H1 (cell line): ENCODE results near the gene SNX25. TPM values are rescaled to one million over a fixed set of nuclear protein-coding genes. Genes with fewer than 3 reads are reported as not detected.

Experiments used
- CTCF ChIA-PET: fragments of 300-600 bp; sonication (Branson Sonifier 250); formaldehyde crosslinking; loops from one replicate; lab custom pipeline; 2021; ENCODE audit not compliant: partially characterized antibody; lab: Charles Lee
- POLR2A ChIA-PET: fragments of 300-600 bp; sonication (Branson Sonifier 250); formaldehyde crosslinking; loops from one replicate; lab custom pipeline; 2021; ENCODE audit warnings: inconsistent platforms; ENCODE audit not compliant: partially characterized antibody; lab: Charles Lee
- DNase-seq, 2 experiments: peaks; one replicate each; pipeline versions ENCODE4 v3.0.0 to v3.0.0-alpha.2; 2010 to 2022; ENCODE audit warnings: low spot score in 2 of 2, low read depth in 1 of 2, mixed read lengths in 1 of 2
- FAIRE-seq: peaks from 2 replicates; lab custom pipeline; 2011; peaks lifted over from hg19 to GRCh38; lab: Jason Lieb, UNC
- H2AFZ ChIP-seq: 2 replicates; pipeline ENCODE4 v1.8.1; 2012; ENCODE audit warnings: low read length, inconsistent platforms
- H2AK5ac ChIP-seq: 2 replicates; pipeline ENCODE4 v1.6.1; 2013; ENCODE audit warnings: low read depth, low read length
- H2BK120ac ChIP-seq: replicated peaks from 2 replicates; pipeline ENCODE3; 2013; ENCODE audit warnings: low read depth, low read length, inconsistent platforms
- H2BK12ac ChIP-seq: 2 replicates; pipeline ENCODE4 v1.6.1; 2013; ENCODE audit warnings: low read depth, low read length
- H2BK15ac ChIP-seq: 2 replicates; pipeline ENCODE4 v1.6.1; 2013; ENCODE audit warnings: low read length
- H2BK20ac ChIP-seq: 2 replicates; pipeline ENCODE4 v1.6.1; 2013; ENCODE audit warnings: low read length
- H2BK5ac ChIP-seq: 2 replicates; pipeline ENCODE4 v1.6.1; 2013; ENCODE audit warnings: low read depth, low read length
- H3K14ac ChIP-seq: 2 replicates; pipeline ENCODE4 v1.6.1; 2013; ENCODE audit warnings: inconsistent platforms; ENCODE audit not compliant: insufficient read length
- H3K18ac ChIP-seq: 2 replicates; pipeline ENCODE4 v1.6.1; 2013; ENCODE audit warnings: low read length; ENCODE audit errors: extremely low read depth
- H3K23ac ChIP-seq: 2 replicates; pipeline ENCODE4 v1.6.1; 2013; ENCODE audit warnings: inconsistent platforms; ENCODE audit not compliant: insufficient read length
- H3K23me2 ChIP-seq: 2 replicates; pipeline ENCODE4 v1.6.1; 2013; ENCODE audit warnings: low read depth, low read length
- H3K27ac ChIP-seq: 2 replicates; pipeline ENCODE4 v1.6.1; 2011; ENCODE audit warnings: low read depth, low read length, inconsistent platforms
- H3K27me3 ChIP-seq, 4 experiments: replicated peaks in 1 of 4; 1 replicate in 1 of 4; 2 replicates in 3 of 4; pipeline versions ENCODE4 v1.6.1 to v1.8.1; 2011 to 2013; ENCODE audit warnings: low read length in 3 of 4, mild to moderate bottlenecking in 3 of 4, inconsistent platforms in 2 of 4, mixed read lengths in 2 of 4, moderate library complexity in 1 of 4; ENCODE audit not compliant: control insufficient read depth in 3 of 4, insufficient read depth in 3 of 4; ENCODE audit errors: extremely low read depth in 1 of 4
- H3K36me3 ChIP-seq, 4 experiments: 2 replicates each; pipeline versions ENCODE4 v1.6.1 to v1.8.1; 2011 to 2013; ENCODE audit warnings: mild to moderate bottlenecking in 4 of 4, low read length in 3 of 4, moderate library complexity in 2 of 4, control low read depth in 1 of 4, inconsistent platforms in 1 of 4; ENCODE audit not compliant: insufficient read depth in 4 of 4, control insufficient read depth in 2 of 4
- H3K4ac ChIP-seq: replicated peaks from 2 replicates; pipeline ENCODE3; 2013; ENCODE audit warnings: low read length, low read depth, mixed read lengths, inconsistent platforms; ENCODE audit not compliant: insufficient read length
- H3K4me1 ChIP-seq, 4 experiments: replicated peaks in 1 of 4; 1 replicate in 1 of 4; 2 replicates in 3 of 4; pipeline versions ENCODE4 v1.6.1 to v1.8.1; 2011 to 2013; ENCODE audit warnings: low read length in 3 of 4, inconsistent platforms in 2 of 4, mixed read lengths in 1 of 4; ENCODE audit not compliant: insufficient read depth in 4 of 4, control insufficient read depth in 3 of 4
- H3K4me2 ChIP-seq, 2 experiments: 2 replicates each; pipeline versions ENCODE4 v1.6.1 to v1.8.1; 2011 to 2013; ENCODE audit warnings: low read depth in 2 of 2, low read length in 2 of 2, control low read depth in 1 of 2, inconsistent platforms in 1 of 2, mild to moderate bottlenecking in 1 of 2; ENCODE audit not compliant: insufficient read depth in 1 of 2
- H3K4me3 ChIP-seq, 4 experiments: fragments of 200-600, 300-600 bp in 1 of 4; sonication (generic), shearing (Covaris generic), sonication (Bioruptor Twin) in 1 of 4; 2 replicates each; pipeline versions ENCODE4 v1.5.1 to v1.8.1; 2011 to 2016; ENCODE audit warnings: low read length in 4 of 4, low read depth in 3 of 4, control low read depth in 2 of 4, inconsistent platforms in 2 of 4, mild to moderate bottlenecking in 2 of 4, mixed read lengths in 1 of 4, moderate library complexity in 1 of 4; ENCODE audit not compliant: insufficient read depth in 2 of 4; ENCODE audit errors: extremely low read depth in 1 of 4
- H3K56ac ChIP-seq: replicated peaks from 2 replicates; pipeline ENCODE3; 2013; ENCODE audit warnings: low read depth, mild to moderate bottlenecking, mixed read lengths, low read length, inconsistent platforms; ENCODE audit not compliant: insufficient read length
- H3K79me1 ChIP-seq: 2 replicates; pipeline ENCODE4 v1.6.1; 2013; ENCODE audit warnings: low read depth, low read length, control low read depth
- H3K79me2 ChIP-seq, 2 experiments: 2 replicates each; pipeline versions ENCODE4 v1.6.1 to v1.8.1; 2012 to 2013; ENCODE audit warnings: low read length in 2 of 2, mild to moderate bottlenecking in 2 of 2, inconsistent platforms in 1 of 2; ENCODE audit not compliant: insufficient read depth in 2 of 2, control insufficient read depth in 1 of 2
- H3K9ac ChIP-seq, 4 experiments: replicated peaks in 1 of 4; 1 replicate in 1 of 4; 2 replicates in 3 of 4; pipeline versions ENCODE4 v1.6.1 to v1.8.1; 2011 to 2013; ENCODE audit warnings: low read depth in 3 of 4, low read length in 3 of 4, control low read depth in 2 of 4, mild to moderate bottlenecking in 2 of 4, moderate library complexity in 2 of 4, inconsistent platforms in 1 of 4; ENCODE audit errors: extremely low read depth in 1 of 4
- H3K9me3 ChIP-seq, 2 experiments: 2 replicates each; pipeline versions ENCODE4 v1.6.1 to v1.8.1; 2012 to 2013; ENCODE audit warnings: mild to moderate bottlenecking in 2 of 2, moderate library complexity in 2 of 2, control low read depth in 1 of 2, inconsistent platforms in 1 of 2, low read depth in 1 of 2, low read length in 1 of 2, mixed read lengths in 1 of 2; ENCODE audit not compliant: insufficient read depth in 2 of 2
- H4K20me1 ChIP-seq, 2 experiments: replicated peaks in 1 of 2; 2 replicates each; pipeline versions ENCODE3 to v1.8.1; 2011 to 2013; ENCODE audit warnings: inconsistent platforms in 2 of 2, low read length in 2 of 2, mild to moderate bottlenecking in 1 of 2; ENCODE audit not compliant: insufficient read depth in 2 of 2, control insufficient read depth in 1 of 2
- H4K5ac ChIP-seq: 2 replicates; pipeline ENCODE4 v1.6.1; 2013; ENCODE audit warnings: low read length, low read depth, mixed read lengths, inconsistent platforms; ENCODE audit not compliant: insufficient read length
- H4K8ac ChIP-seq: 2 replicates; pipeline ENCODE4 v1.8.0; 2013; ENCODE audit warnings: mild to moderate bottlenecking, moderate library complexity, low read length, inconsistent platforms; ENCODE audit not compliant: insufficient read depth; ENCODE audit errors: extremely low read depth
- H4K91ac ChIP-seq: replicated peaks from 2 replicates; pipeline ENCODE3; 2013; ENCODE audit warnings: low read length, mixed read lengths, inconsistent platforms; ENCODE audit not compliant: insufficient read length
- RNF2 ChIP-seq: fragments of 200-900, 300-1000 bp; sonication (generic); IDR thresholded peaks from 2 replicates; pipeline ENCODE4 v1.7.1; 2016; ENCODE audit warnings: borderline replicate concordance, low read depth, mild to moderate bottlenecking, antibody characterized with exemption, low read length; ENCODE audit not compliant: poor library complexity, severe bottlenecking; ENCODE audit errors: missing control alignments
- WGBS, 2 experiments: shearing (Covaris generic) in 1 of 2; methylation state at CpG; one replicate each; pipeline versions ENCODE4 v1.1.6 to v1.1.7; 2013 to 2015; ENCODE audit warnings: low lambda C conversion rate in 2 of 2, mixed read lengths in 2 of 2, inconsistent platforms in 1 of 2, low coverage in 1 of 2, missing lambda C conversion rate in 1 of 2; ENCODE audit not compliant: insufficient replicate concordance in 2 of 2, insufficient coverage in 1 of 2, insufficient read length in 1 of 2; ENCODE audit errors: extremely low coverage in 1 of 2, missing lambda C conversion rate in 1 of 2; 5-methylcytosine and 5-hydroxymethylcytosine counted together
- polyA plus RNA-seq, 7 experiments: library from polyadenylated mRNA; depleted of rRNA in 3 of 7; stranded (reverse) in 5 of 7; unstranded in 2 of 7; fragments of >200 nt in 5 of 7; fragments of 200-250 nt in 2 of 7; gene quantifications; 1 replicate in 5 of 7; 2 replicates in 1 of 7; 4 replicates in 1 of 7; pipeline versions ENCODE4 v1.2.1 to v1.2.3, GENCODE V29; 2011 to 2013; ENCODE audit warnings: missing spikeins in 2 of 7, mixed read lengths in 2 of 7
- total RNA-seq: library from RNA; stranded (reverse); fragmentation: NEBNext Ultra II Directional; extraction: Animal tissue kit (Norgen Biotek cat#: 25700); gene quantifications from 2 replicates; pipeline ENCODE4 v1.2.1, GENCODE V29; 2021

Gene SNX25
- total and polyA plus RNA-seq, 2 of the 8 experiments (the other 6 are each of a cell fraction or from before 2014, with no cell fraction given) = 5.4 to 19.9 TPM

GRCh38 chr4:185390941-185391340 lies 181.5 kb downstream of the SNX25 start:
- Histone ChIP-seq H4K5ac (no peak overlapping the region), H3K27ac (no peak overlapping the region), H2AFZ (no peak overlapping the region), H2BK120ac (no peak overlapping the region), H2BK15ac (no peak overlapping the region), H4K20me1 (no peaks in the 10 kb centered on the region), H3K9me3 (no peaks in the 10 kb centered on the region), H3K18ac (no peak overlapping the region), H3K4me2 (no peak overlapping the region), H3K9ac (no peak overlapping the region), H3K23ac (no peak overlapping the region), H3K4me1 (peaks cover 0 to 1% (median 0%) of the 10 kb centered on the region in 4 experiments; a peak in 1 of 7 replicates), H3K4ac (no peak overlapping the region), H4K8ac (no peak overlapping the region), H3K14ac (no peak overlapping the region), H3K27me3 (no peaks in the 10 kb centered on the region), H4K91ac (no peak overlapping the region), H3K23me2 (peaks cover 3% of the 10 kb centered on the region; the same call in 1 of the 2 replicates), H2BK20ac (no peak overlapping the region), H3K4me3 (no peak overlapping the region), H2BK5ac (no peak overlapping the region), H2AK5ac (no peak overlapping the region), H2BK12ac (no peak overlapping the region), H3K79me1 (no peaks in the 10 kb centered on the region), H3K79me2 (no peaks in the 10 kb centered on the region), H3K36me3 (no peaks in the 10 kb centered on the region), H3K56ac (no peak overlapping the region)
- no peak for TF ChIP-seq RNF2
- POLR2A ChIA-PET = interaction anchor here (1.1 kb wide), 1 partner anchor 16 kb away, joined by 3 read pairs; no protein-coding TSS in a partner anchor
- CTCF ChIA-PET = no interaction called here
- DNase-seq = no peak
- WGBS, 2 experiments = 91% methylated on average over 6 of the region's 6 CpGs; no CpG with 5 or more reads in 1 of the 2 experiments
- FAIRE-seq = no peak
